NCI-H345 (cell line): Measurements from ENCODE around the gene EPB41L1.

ENCODE experiments used
- DNase-seq: peaks from one replicate; lab custom pipeline; 2025; lab: John Stamatoyannopoulos, UW

The EPB41L1 gene

GRCh38 chr20:36154700-36155628 lies at the start of gene EPB41L1:
TSS of gene EPB41L1 (plus strand) at chr20:36154740. CDS start at chr20:36173778, 19,038 bp downstream.
- DNase-seq, result peak; percentile 39

DNA sequence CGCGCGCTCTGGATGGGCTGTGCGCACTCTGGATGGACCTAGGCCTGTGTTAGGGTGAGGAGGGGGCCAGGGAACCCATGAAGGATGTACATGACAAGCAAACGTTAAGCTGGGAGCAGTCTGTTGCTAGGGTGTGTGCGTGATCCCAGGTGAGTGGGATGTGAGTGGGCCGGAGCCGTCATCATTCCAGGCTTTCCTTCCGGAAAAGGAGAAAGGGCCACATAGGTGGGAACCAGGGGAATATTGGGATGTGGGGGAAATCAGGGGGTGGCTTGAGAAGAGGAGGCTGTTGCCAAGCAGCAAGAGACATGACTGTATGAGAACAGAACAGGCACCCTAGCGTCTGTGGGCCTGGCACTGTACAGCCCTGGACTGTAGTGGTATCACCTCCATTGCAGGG lies 49.7 kb upstream of the EPB41L1 start:
- DNase-seq, result no peak

DNA sequence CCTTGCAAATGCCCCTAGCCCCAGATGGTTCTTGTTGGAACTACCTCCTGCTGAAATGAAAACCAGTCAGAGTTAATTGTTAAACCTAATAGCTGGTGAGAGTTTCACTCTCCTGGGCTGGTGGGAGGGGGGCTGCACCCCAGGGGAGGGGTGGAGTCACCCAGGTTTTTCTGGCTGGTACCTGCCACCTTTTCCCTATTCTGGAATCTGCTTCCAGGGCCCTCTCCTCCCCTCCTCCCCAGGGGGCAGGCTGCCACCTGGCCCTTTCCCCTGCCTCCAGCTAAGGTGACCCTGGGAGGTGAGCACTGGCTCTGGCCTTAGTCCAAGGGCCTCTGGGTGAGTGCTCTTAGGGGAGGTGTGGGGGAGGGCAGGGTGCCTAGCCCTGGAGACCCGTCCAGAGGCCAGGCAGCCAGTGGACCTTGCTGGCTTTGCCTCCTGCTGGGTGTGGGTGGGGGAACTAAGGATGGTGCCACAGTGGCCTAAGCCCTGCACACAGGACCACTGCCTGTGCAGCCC lies 48.8 kb upstream of the EPB41L1 start:
- no peak for DNase-seq

GRCh38 chr20:36106606-36107005 lies 47.9 kb upstream of the EPB41L1 start:
- DNase-seq, result no peak

DNA sequence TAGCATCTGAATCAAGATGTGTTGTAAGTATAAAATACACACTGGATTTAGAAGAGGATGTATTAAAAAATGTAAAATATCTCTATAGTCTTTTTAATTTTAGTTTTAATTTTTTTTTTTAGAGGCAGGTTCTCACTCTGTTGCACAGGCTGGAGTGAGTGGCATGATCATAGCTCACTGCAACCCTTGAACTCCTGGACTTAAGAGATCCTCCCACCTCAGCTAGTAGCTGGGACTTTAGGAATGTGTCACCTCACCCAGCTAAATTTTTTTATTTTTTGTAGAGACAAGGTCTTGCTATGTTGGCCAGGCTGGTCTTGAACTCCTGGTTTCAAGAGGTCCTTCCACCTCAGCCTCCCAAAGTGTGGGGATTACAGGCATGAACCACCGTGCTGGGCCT lies 46.7 kb upstream of the EPB41L1 start:
- DNase-seq, result no peak

- no peak for DNase-seq
Measured at GRCh38 chr20:36109251-36109947, 45.1 kb upstream of the EPB41L1 start.

DNA sequence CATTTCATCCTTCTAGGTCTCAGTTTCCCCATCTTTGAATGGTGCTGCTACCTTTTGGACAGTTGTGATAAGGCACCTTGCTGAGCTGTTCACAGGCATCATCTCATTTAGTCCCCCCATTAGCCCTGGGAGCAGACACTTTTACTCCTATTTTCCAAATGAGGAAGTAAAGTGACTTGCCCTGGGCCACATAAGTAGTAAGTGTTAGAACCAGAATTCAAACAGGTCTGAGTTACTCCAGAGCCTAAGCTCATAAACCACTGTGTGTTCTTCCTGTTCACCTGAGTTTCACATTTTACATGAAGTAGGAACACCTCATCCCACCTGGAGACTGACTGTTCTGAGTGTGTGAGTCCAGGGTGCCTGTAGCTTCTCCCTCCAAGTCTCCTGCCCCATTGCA lies 43.5 kb upstream of the EPB41L1 start:
- DNase-seq, result no peak

DNA sequence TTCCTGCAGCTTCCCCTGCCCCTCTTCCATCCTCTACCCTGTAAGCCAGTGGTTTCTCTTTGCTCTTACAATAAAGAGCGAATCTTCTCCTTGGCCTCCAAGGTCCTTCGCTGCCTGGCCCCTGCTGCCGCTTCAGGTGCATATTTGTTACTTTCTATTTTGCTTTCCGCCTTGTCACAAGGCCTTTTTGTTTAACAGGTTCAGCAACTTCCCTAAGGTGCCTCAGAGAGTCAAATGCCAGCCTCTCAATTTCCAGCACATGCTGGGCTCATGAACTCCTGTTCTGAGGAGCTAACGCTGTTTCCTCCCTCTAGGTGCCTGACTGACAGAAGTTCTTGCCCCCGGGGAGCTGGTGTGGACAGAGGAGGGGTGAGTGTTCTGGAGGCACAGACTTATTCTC lies 42.4 kb upstream of the EPB41L1 start:
- no peak for DNase-seq

- DNase-seq, result no peak
Measured at GRCh38 chr20:36113036-36113435, 41.5 kb upstream of the EPB41L1 start.

- no peak for DNase-seq
Measured at GRCh38 chr20:36113566-36114250, 40.8 kb upstream of the EPB41L1 start.

DNA sequence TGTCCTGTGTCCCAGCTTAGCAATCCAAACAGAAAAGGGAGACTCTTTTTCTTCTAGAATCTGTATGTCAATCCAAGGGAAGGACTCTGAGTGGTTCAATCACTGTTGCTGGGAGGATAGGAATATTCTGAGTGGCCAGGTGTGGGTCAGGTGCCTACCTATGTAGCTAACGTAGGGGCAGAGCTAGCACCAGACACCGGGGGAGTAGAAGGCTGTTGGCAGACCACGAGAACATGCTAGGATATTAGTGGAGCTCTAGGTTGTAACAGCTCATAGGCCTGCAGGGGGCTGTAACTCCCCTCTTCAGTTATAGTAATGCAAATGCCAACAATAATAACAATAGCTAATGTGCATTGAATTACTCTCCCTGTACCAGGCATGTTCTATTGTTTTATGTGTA lies 39.8 kb upstream of the EPB41L1 start:
- DNase-seq, result no peak

DNA sequence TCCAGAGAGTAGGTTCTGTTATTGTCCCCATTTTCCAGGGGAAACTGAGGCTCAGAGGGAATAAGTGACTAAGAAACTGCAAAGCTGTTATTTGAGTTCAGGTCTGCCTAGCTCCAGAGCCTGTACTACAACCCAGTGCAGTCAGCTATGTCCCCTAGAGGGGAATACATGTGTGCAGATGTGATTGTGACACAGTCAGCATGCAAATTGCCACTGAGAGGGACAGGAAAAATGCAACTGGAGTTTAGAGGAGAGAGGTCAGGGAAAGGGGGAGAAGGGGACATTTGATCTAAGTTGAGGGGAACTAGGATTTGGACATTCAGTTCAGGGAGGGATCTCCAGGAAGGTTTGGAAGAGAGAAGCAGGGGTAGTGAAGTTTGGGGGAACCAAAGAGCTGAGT lies 38.6 kb upstream of the EPB41L1 start:
- no peak for DNase-seq

DNA sequence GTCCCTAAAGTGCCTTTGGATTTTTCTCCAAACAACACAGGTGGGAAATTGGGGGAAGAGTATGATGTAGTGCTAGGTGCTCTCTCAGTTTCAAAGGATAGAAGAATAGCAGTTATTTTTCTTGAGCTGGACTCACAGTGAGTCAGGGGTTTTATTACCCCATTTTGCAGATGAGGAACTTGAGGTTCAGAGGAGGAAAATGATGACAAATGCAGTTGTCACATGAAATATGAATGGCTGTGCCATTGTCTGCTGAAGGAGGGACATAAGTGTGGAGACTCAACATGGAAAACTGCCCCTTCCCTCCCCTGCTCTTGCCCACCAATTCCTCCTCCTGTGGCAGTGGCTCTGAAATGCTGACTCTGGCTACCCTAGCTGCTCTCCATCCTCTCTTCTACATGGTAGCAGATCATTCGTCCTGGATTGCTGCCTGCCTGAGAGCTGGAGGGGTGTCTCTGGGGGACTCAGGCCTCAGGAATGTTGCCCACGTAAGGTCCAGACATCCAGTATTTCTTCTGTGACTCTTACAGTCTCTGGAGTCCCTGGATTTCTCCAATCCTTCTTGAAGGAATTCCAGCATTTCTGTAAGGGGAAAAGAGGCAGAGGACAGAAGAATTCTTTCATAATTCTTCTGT lies 37.6 kb upstream of the EPB41L1 start:
- no peak for DNase-seq

GRCh38 chr20:36117638-36118037 lies 36.9 kb upstream of the EPB41L1 start:
- no peak for DNase-seq

DNA sequence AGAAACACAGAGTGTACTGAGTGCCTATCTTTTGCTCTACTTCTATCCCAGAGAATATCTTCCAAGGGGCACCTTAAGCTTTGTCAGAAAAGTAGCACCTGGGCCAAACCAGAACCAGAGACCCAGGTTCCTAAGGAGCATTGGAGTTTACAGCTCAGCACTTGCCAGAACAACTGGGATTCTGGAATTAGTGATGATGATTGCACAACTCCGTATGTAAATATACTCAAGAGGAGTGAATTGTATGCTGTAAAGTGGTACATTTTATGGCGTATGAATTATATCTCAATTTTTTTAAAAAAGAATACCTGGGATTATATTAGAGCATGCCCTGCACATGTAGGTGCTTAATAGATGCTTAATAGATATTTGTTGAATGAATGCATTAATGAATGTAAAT lies 36.2 kb upstream of the EPB41L1 start:
- no peak for DNase-seq

GRCh38 chr20:36119537-36119936 lies 35.0 kb upstream of the EPB41L1 start:
- no peak for DNase-seq

GRCh38 chr20:36120241-36120640 lies 34.3 kb upstream of the EPB41L1 start:
- DNase-seq, result no peak

- DNase-seq, result no peak
Measured at GRCh38 chr20:36120991-36121390, 33.5 kb upstream of the EPB41L1 start.

DNA sequence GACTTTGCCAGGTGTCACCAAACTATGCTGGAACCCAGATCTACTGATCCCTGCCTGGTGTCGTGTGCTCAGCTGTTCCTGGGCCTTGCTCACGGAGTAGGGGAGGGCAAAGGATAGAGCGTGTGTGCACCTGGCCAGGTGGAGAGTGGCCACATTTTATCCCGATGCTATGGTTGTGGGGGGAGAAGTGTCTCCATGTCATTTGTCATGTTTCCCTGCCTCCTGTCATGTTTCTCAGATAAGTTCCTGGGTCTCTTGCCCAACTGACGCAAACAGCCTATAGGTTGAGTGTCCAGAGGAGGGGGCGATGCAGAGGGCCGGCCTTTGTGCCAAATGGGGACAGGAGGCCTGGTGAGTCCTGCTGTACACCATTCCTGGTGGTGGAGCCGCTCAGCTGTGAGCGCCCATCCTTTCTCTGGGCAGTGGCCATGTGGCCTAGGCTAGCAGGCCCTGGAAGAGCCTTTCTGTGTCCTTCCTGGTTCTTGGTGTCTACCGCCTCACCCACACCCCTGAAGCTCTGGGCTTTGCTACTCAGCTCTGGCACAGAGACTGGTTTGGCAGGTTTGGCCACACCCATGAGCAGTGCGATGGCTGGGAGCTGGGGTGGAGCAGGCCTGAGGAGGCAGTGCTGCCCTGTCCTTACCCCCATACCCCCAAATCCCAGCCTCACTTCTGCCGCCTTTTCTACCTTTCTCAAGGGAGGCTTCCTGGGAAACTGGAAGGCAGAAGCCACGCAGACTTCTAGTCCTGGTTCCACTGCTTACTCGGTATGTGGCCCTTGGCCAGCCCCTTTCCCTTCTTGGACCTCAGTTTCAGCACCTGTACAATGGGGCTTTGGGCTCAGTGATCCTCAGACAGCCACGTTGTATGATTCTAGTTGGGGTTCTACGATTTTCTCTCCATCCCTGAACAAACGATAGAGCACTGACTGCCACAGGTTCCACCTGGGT lies 32.3 kb upstream of the EPB41L1 start:
- peak; percentile 18 for DNase-seq

DNA sequence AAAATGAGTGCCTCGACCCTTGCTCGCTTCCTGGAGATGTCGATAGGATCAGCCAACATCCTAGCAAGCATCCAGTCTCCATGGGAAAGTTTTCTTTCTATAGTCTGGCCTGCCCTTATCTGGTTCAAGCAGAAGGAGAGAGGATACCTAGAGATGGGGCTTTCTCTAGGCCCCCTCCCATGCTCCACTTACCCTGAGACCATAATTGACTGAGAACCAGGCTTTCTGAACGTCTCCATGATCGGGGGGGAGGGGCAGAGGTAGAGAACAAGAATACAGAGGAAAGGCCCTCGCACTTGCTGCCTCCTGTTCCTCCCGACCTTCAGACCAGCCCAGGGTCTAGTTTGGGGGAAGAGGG lies 31.6 kb upstream of the EPB41L1 start:
- DNase-seq, result no peak

DNA sequence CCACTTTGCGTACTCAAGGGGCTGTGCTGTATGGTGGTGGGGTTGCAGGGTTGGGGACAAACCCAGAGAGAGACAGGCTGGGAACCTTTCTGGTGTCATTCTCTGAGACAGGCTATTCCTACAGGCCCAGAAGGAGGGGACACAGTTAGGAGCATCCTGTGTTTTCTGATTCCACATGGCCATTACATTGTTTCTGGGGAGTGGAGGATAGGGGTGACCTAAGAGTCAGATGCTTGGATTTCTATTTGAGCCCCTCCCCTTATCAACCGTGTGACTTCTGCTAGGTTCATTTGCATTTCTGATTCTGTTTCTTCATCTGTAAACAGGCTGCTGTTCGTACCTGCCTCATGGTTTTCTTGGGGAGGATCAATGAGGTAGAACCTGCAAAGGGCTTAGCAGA lies 29.4 kb upstream of the EPB41L1 start:
- DNase-seq, result no peak
